ENCODE results near the gene PIAS2. TPM values are rescaled to one million over a fixed set of nuclear protein-coding genes. Genes with fewer than 3 reads are reported as not detected.

PIAS2 gene
- polyA plus RNA-seq, 1 donor (not counting 4 experiments of a cell fraction or from before 2014, with no cell fraction given), result 11.4 TPM

GRCh38 chr18:46886893-46887292 lies 30.4 kb downstream of the PIAS2 start:
- FAIRE-seq (no peak), DNase-seq (ENCODE audit: low read depth, low spot score) (no peak)
- dilution Hi-C loops (cut with MboI; ENCODE audit: extremely low pct_ligation_motif_present, low sequenced_read_pairs), result no loop called here
- Histone ChIP-seq H3K27ac (ENCODE audit: control insufficient read depth, insufficient read depth, low read length) (no peak overlapping the region), H3K9me1 (ENCODE audit: control insufficient read depth, extremely low read depth, insufficient read depth, low read length) (no peaks in the 10 kb centered on the region), H3K27me3 (ENCODE audit: control insufficient read depth, extremely low read depth, insufficient read depth, low read length) (no peaks in the 10 kb centered on the region), H2AFZ (ENCODE audit: control insufficient read depth, low read length) (no peak overlapping the region), H3K4me2 (ENCODE audit: control insufficient read depth, extremely low read depth, insufficient read depth, low read depth, low read length) (no peak overlapping the region), H3K4me3 (ENCODE audit: control insufficient read depth in 2 of 3, extremely low read depth in 1 of 3, insufficient read depth in 2 of 3, low read depth in 1 of 3, low read length in 3 of 3) (no peak overlapping the region), H3K36me3 (ENCODE audit: control insufficient read depth in 2 of 2, extremely low read depth in 1 of 2, insufficient read depth in 2 of 2, low read length in 2 of 2) (peaks cover 0 to 2% of the 10 kb centered on the region in 2 experiments), H3K9ac (ENCODE audit: control insufficient read depth, extremely low read depth, insufficient read depth, low read length) (no peak overlapping the region), H3K79me2 (ENCODE audit: control insufficient read depth, insufficient read depth, low read length) (peaks cover 9% of the 10 kb centered on the region), H4K20me1 (ENCODE audit: control insufficient read depth, extremely low read depth, insufficient read depth, low read length) (no peaks in the 10 kb centered on the region), H3K9me3 (ENCODE audit: control insufficient read depth, low read depth, low read length) (peaks cover 4% of the 10 kb centered on the region), H3K4me1 (ENCODE audit: control insufficient read depth, extremely low read depth, insufficient read depth, low read length) (no peaks in the 10 kb centered on the region)
- TF ChIP-seq EZH2 (IDR thresholded peaks at IDR 0.05; ENCODE audit: low read length) (no peak), CTCF (optimal IDR thresholded peaks at IDR 0.05 in 1 of 3, IDR thresholded peaks at IDR 0.05 in 1 of 3, conservative IDR thresholded peaks at IDR 0.05 in 1 of 3; ENCODE audit: extremely low read depth in 1 of 3, insufficient read depth in 2 of 3, low read length in 3 of 3) (no peak)

- Histone ChIP-seq H3K9me1 (ENCODE audit: control insufficient read depth, extremely low read depth, insufficient read depth, low read length) (no peaks in the 10 kb centered on the region), H3K4me1 (ENCODE audit: control insufficient read depth, extremely low read depth, insufficient read depth, low read length) (no peaks in the 10 kb centered on the region), H3K4me3 (ENCODE audit: control insufficient read depth in 2 of 3, extremely low read depth in 1 of 3, insufficient read depth in 2 of 3, low read depth in 1 of 3, low read length in 3 of 3) (no peak overlapping the region), H2AFZ (ENCODE audit: control insufficient read depth, low read length) (no peak overlapping the region), H3K36me3 (ENCODE audit: control insufficient read depth in 2 of 2, extremely low read depth in 1 of 2, insufficient read depth in 2 of 2, low read length in 2 of 2) (no peaks in the 10 kb centered on the region), H3K27me3 (ENCODE audit: control insufficient read depth, extremely low read depth, insufficient read depth, low read length) (no peaks in the 10 kb centered on the region), H3K9me3 (ENCODE audit: control insufficient read depth, low read depth, low read length) (no peaks in the 10 kb centered on the region), H3K4me2 (ENCODE audit: control insufficient read depth, extremely low read depth, insufficient read depth, low read depth, low read length) (no peak overlapping the region), H3K79me2 (ENCODE audit: control insufficient read depth, insufficient read depth, low read length) (peaks cover 14% of the 10 kb centered on the region), H3K9ac (ENCODE audit: control insufficient read depth, extremely low read depth, insufficient read depth, low read length) (no peak overlapping the region), H4K20me1 (ENCODE audit: control insufficient read depth, extremely low read depth, insufficient read depth, low read length) (no peaks in the 10 kb centered on the region), H3K27ac (ENCODE audit: control insufficient read depth, insufficient read depth, low read length) (no peak overlapping the region)
- FAIRE-seq (no peak), DNase-seq (ENCODE audit: low read depth, low spot score) (no peak)
- dilution Hi-C loops (cut with MboI; ENCODE audit: extremely low pct_ligation_motif_present, low sequenced_read_pairs), result no loop called here
- TF ChIP-seq CTCF (optimal IDR thresholded peaks at IDR 0.05 in 1 of 3, IDR thresholded peaks at IDR 0.05 in 1 of 3, conservative IDR thresholded peaks at IDR 0.05 in 1 of 3; ENCODE audit: extremely low read depth in 1 of 3, insufficient read depth in 2 of 3, low read length in 3 of 3) (no peak), EZH2 (IDR thresholded peaks at IDR 0.05; ENCODE audit: low read length) (no peak)
These were observed 34.1 kb downstream of the PIAS2 start for GRCh38 chr18:46883180-46883579.

All from keratinocyte (primary cell).